Ureter (tissue), 1 donor: ENCODE data around the gene TRIB2. TPM values are rescaled to one million over a fixed set of nuclear protein-coding genes. Genes with fewer than 3 reads are reported as not detected.

ENCODE experiments used
- DNase-seq: peaks from one replicate; pipeline ENCODE4 v3.0.0-alpha.2; 2020; ENCODE audit warnings: low spot score
- total RNA-seq: library from RNA; stranded (reverse); gene quantifications from one replicate; pipeline ENCODE4 v1.2.4, GENCODE V29; 2023
- donor health status: DM: yes; HTN: yes; CAD: no.

TRIB2 gene
- total RNA-seq, 1 donor from 2014 or later = 45.4 TPM

GRCh38 chr2:12778811-12779579, 62.3 kb downstream of the TRIB2 start:
- no peak for DNase-seq

GRCh38 chr2:12781329-12781728, 64.6 kb downstream of the TRIB2 start:
- DNase-seq = no peak

DNA sequence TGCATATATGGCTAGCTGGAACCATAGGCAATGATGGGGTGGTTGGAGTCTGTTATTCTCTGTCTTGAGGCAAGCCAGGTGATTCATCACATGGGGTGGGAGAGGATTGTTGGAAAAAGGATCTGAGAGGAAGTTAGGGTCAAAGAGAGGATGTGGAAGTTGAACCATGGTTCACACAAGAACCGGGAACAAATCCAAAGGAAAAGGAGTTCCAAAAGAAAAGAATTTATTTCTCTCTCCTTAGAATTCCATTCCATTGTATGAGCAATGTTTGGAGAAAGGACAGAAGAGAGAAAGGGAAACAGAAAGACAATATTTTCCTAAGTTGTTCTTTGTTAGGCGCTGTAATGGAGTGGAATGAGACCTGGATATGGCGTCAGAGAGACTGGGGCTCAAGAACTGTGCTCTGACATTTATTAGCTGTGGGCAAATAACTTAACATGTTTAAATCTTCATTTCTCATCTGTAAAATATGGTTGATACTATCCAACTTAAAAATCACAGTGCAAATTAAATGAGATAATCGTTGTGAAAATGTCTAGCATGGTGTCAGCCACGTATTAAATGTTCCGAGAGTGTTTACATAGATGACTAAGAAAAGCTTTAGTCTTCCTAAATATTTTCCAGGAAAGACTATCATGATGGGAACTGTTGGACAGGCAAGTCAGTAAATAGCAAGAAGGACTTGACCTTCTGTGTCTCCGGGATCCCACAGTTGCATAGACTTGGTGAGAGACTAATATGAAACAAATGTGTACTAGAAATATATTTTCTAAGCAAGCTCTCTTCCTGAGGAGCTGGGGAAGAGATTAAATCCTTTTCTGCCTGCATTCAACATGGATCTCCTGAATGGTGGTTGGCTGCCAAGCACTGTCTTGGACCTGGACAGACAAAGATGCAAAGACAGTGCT, 71.4 kb downstream of the TRIB2 start:
- DNase-seq = no peak

GRCh38 chr2:12791906-12792305, 75.2 kb downstream of the TRIB2 start:
- DNase-seq = no peak
